H1 (cell line): ENCODE data around the gene FXYD5. TPM values are rescaled to one million over a fixed set of nuclear protein-coding genes. Genes with fewer than 3 reads are reported as not detected.

ENCODE experiments used
- CTCF ChIA-PET: fragments of 300-600 bp; sonication (Branson Sonifier 250); formaldehyde crosslinking; loops from one replicate; lab custom pipeline; 2021; ENCODE audit not compliant: partially characterized antibody; lab: Charles Lee
- POLR2A ChIA-PET: fragments of 300-600 bp; sonication (Branson Sonifier 250); formaldehyde crosslinking; loops from one replicate; lab custom pipeline; 2021; ENCODE audit warnings: inconsistent platforms; ENCODE audit not compliant: partially characterized antibody; lab: Charles Lee
- DNase-seq, 2 experiments: peaks; one replicate each; pipeline versions ENCODE4 v3.0.0 to v3.0.0-alpha.2; 2010 to 2022; ENCODE audit warnings: low spot score in 2 of 2, low read depth in 1 of 2, mixed read lengths in 1 of 2
- FAIRE-seq: peaks from 2 replicates; lab custom pipeline; 2011; peaks lifted over from hg19 to GRCh38; lab: Jason Lieb, UNC
- H2AFZ ChIP-seq: 2 replicates; pipeline ENCODE4 v1.8.1; 2012; ENCODE audit warnings: low read length, inconsistent platforms
- H2AK5ac ChIP-seq: 2 replicates; pipeline ENCODE4 v1.6.1; 2013; ENCODE audit warnings: low read depth, low read length
- H2BK120ac ChIP-seq: replicated peaks from 2 replicates; pipeline ENCODE3; 2013; ENCODE audit warnings: low read depth, low read length, inconsistent platforms
- H2BK12ac ChIP-seq: 2 replicates; pipeline ENCODE4 v1.6.1; 2013; ENCODE audit warnings: low read depth, low read length
- H2BK15ac ChIP-seq: 2 replicates; pipeline ENCODE4 v1.6.1; 2013; ENCODE audit warnings: low read length
- H2BK20ac ChIP-seq: 2 replicates; pipeline ENCODE4 v1.6.1; 2013; ENCODE audit warnings: low read length
- H2BK5ac ChIP-seq: 2 replicates; pipeline ENCODE4 v1.6.1; 2013; ENCODE audit warnings: low read depth, low read length
- H3K14ac ChIP-seq: 2 replicates; pipeline ENCODE4 v1.6.1; 2013; ENCODE audit warnings: inconsistent platforms; ENCODE audit not compliant: insufficient read length
- H3K18ac ChIP-seq: 2 replicates; pipeline ENCODE4 v1.6.1; 2013; ENCODE audit warnings: low read length; ENCODE audit errors: extremely low read depth
- H3K23ac ChIP-seq: 2 replicates; pipeline ENCODE4 v1.6.1; 2013; ENCODE audit warnings: inconsistent platforms; ENCODE audit not compliant: insufficient read length
- H3K23me2 ChIP-seq: 2 replicates; pipeline ENCODE4 v1.6.1; 2013; ENCODE audit warnings: low read depth, low read length
- H3K27ac ChIP-seq: 2 replicates; pipeline ENCODE4 v1.6.1; 2011; ENCODE audit warnings: low read depth, low read length, inconsistent platforms
- H3K27me3 ChIP-seq, 4 experiments: replicated peaks in 1 of 4; 1 replicate in 1 of 4; 2 replicates in 3 of 4; pipeline versions ENCODE4 v1.6.1 to v1.8.1; 2011 to 2013; ENCODE audit warnings: low read length in 3 of 4, mild to moderate bottlenecking in 3 of 4, inconsistent platforms in 2 of 4, mixed read lengths in 2 of 4, moderate library complexity in 1 of 4; ENCODE audit not compliant: control insufficient read depth in 3 of 4, insufficient read depth in 3 of 4; ENCODE audit errors: extremely low read depth in 1 of 4
- H3K36me3 ChIP-seq, 4 experiments: 2 replicates each; pipeline versions ENCODE4 v1.6.1 to v1.8.1; 2011 to 2013; ENCODE audit warnings: mild to moderate bottlenecking in 4 of 4, low read length in 3 of 4, moderate library complexity in 2 of 4, control low read depth in 1 of 4, inconsistent platforms in 1 of 4; ENCODE audit not compliant: insufficient read depth in 4 of 4, control insufficient read depth in 2 of 4
- H3K4ac ChIP-seq: replicated peaks from 2 replicates; pipeline ENCODE3; 2013; ENCODE audit warnings: low read length, low read depth, mixed read lengths, inconsistent platforms; ENCODE audit not compliant: insufficient read length
- H3K4me1 ChIP-seq, 4 experiments: replicated peaks in 1 of 4; 1 replicate in 1 of 4; 2 replicates in 3 of 4; pipeline versions ENCODE4 v1.6.1 to v1.8.1; 2011 to 2013; ENCODE audit warnings: low read length in 3 of 4, inconsistent platforms in 2 of 4, mixed read lengths in 1 of 4; ENCODE audit not compliant: insufficient read depth in 4 of 4, control insufficient read depth in 3 of 4
- H3K4me2 ChIP-seq, 2 experiments: 2 replicates each; pipeline versions ENCODE4 v1.6.1 to v1.8.1; 2011 to 2013; ENCODE audit warnings: low read depth in 2 of 2, low read length in 2 of 2, control low read depth in 1 of 2, inconsistent platforms in 1 of 2, mild to moderate bottlenecking in 1 of 2; ENCODE audit not compliant: insufficient read depth in 1 of 2
- H3K4me3 ChIP-seq, 4 experiments: fragments of 200-600, 300-600 bp in 1 of 4; sonication (generic), shearing (Covaris generic), sonication (Bioruptor Twin) in 1 of 4; 2 replicates each; pipeline versions ENCODE4 v1.5.1 to v1.8.1; 2011 to 2016; ENCODE audit warnings: low read length in 4 of 4, low read depth in 3 of 4, control low read depth in 2 of 4, inconsistent platforms in 2 of 4, mild to moderate bottlenecking in 2 of 4, mixed read lengths in 1 of 4, moderate library complexity in 1 of 4; ENCODE audit not compliant: insufficient read depth in 2 of 4; ENCODE audit errors: extremely low read depth in 1 of 4
- H3K56ac ChIP-seq: replicated peaks from 2 replicates; pipeline ENCODE3; 2013; ENCODE audit warnings: low read depth, mild to moderate bottlenecking, mixed read lengths, low read length, inconsistent platforms; ENCODE audit not compliant: insufficient read length
- H3K79me1 ChIP-seq: 2 replicates; pipeline ENCODE4 v1.6.1; 2013; ENCODE audit warnings: low read depth, low read length, control low read depth
- H3K79me2 ChIP-seq, 2 experiments: 2 replicates each; pipeline versions ENCODE4 v1.6.1 to v1.8.1; 2012 to 2013; ENCODE audit warnings: low read length in 2 of 2, mild to moderate bottlenecking in 2 of 2, inconsistent platforms in 1 of 2; ENCODE audit not compliant: insufficient read depth in 2 of 2, control insufficient read depth in 1 of 2
- H3K9ac ChIP-seq, 4 experiments: replicated peaks in 1 of 4; 1 replicate in 1 of 4; 2 replicates in 3 of 4; pipeline versions ENCODE4 v1.6.1 to v1.8.1; 2011 to 2013; ENCODE audit warnings: low read depth in 3 of 4, low read length in 3 of 4, control low read depth in 2 of 4, mild to moderate bottlenecking in 2 of 4, moderate library complexity in 2 of 4, inconsistent platforms in 1 of 4; ENCODE audit errors: extremely low read depth in 1 of 4
- H3K9me3 ChIP-seq, 2 experiments: 2 replicates each; pipeline versions ENCODE4 v1.6.1 to v1.8.1; 2012 to 2013; ENCODE audit warnings: mild to moderate bottlenecking in 2 of 2, moderate library complexity in 2 of 2, control low read depth in 1 of 2, inconsistent platforms in 1 of 2, low read depth in 1 of 2, low read length in 1 of 2, mixed read lengths in 1 of 2; ENCODE audit not compliant: insufficient read depth in 2 of 2
- H4K20me1 ChIP-seq, 2 experiments: replicated peaks in 1 of 2; 2 replicates each; pipeline versions ENCODE3 to v1.8.1; 2011 to 2013; ENCODE audit warnings: inconsistent platforms in 2 of 2, low read length in 2 of 2, mild to moderate bottlenecking in 1 of 2; ENCODE audit not compliant: insufficient read depth in 2 of 2, control insufficient read depth in 1 of 2
- H4K5ac ChIP-seq: 2 replicates; pipeline ENCODE4 v1.6.1; 2013; ENCODE audit warnings: low read length, low read depth, mixed read lengths, inconsistent platforms; ENCODE audit not compliant: insufficient read length
- H4K8ac ChIP-seq: 2 replicates; pipeline ENCODE4 v1.8.0; 2013; ENCODE audit warnings: mild to moderate bottlenecking, moderate library complexity, low read length, inconsistent platforms; ENCODE audit not compliant: insufficient read depth; ENCODE audit errors: extremely low read depth
- H4K91ac ChIP-seq: replicated peaks from 2 replicates; pipeline ENCODE3; 2013; ENCODE audit warnings: low read length, mixed read lengths, inconsistent platforms; ENCODE audit not compliant: insufficient read length
- BRCA1 ChIP-seq: IDR thresholded peaks from 2 replicates; pipeline ENCODE4 v1.6.1; 2012; ENCODE audit warnings: low read depth, low read length, improper control_type of control experiment
- CEBPB ChIP-seq: IDR thresholded peaks from 2 replicates; pipeline ENCODE4 v1.6.1; 2012; ENCODE audit warnings: low read depth, low read length
- CHD2 ChIP-seq: IDR thresholded peaks from 2 replicates; pipeline ENCODE4 v1.6.1; 2012; ENCODE audit warnings: low read length, improper control_type of control experiment
- EZH2 ChIP-seq: fragments of 200-600 bp; sonication (generic); IDR thresholded peaks from 2 replicates; pipeline ENCODE4 v1.7.1; 2012; ENCODE audit warnings: low read depth, mild to moderate bottlenecking, moderate library complexity, low read length, inconsistent platforms; ENCODE audit not compliant: severe bottlenecking
- JUND ChIP-seq: IDR thresholded peaks from 2 replicates; pipeline ENCODE4 v1.6.1; 2011; ENCODE audit warnings: mild to moderate bottlenecking, improper control_type of control experiment, low read length
- MAX ChIP-seq: IDR thresholded peaks from 2 replicates; pipeline ENCODE4 v1.6.1; 2012; ENCODE audit warnings: inconsistent platforms
- NRF1 ChIP-seq: IDR thresholded peaks from 2 replicates; pipeline ENCODE4 v1.6.1; 2011; ENCODE audit warnings: mild to moderate bottlenecking, low read depth, low read length, improper control_type of control experiment
- RNF2 ChIP-seq: fragments of 200-900, 300-1000 bp; sonication (generic); IDR thresholded peaks from 2 replicates; pipeline ENCODE4 v1.7.1; 2016; ENCODE audit warnings: borderline replicate concordance, low read depth, mild to moderate bottlenecking, antibody characterized with exemption, low read length; ENCODE audit not compliant: poor library complexity, severe bottlenecking; ENCODE audit errors: missing control alignments
- SIRT6 ChIP-seq: IDR thresholded peaks from one replicate; pipeline ENCODE4 v1.7.1; 2012; ENCODE audit warnings: low read length, inconsistent platforms
- TAF7 ChIP-seq: optimal IDR thresholded peaks from 2 replicates; pipeline ENCODE3; 2011; ENCODE audit warnings: low read depth, mild to moderate bottlenecking, inconsistent platforms, low read length, moderate library complexity, borderline replicate concordance
- TCF12 ChIP-seq: IDR thresholded peaks from 2 replicates; pipeline ENCODE4 v1.6.1; 2011; ENCODE audit warnings: low read depth, mild to moderate bottlenecking, low read length
- TEAD4 ChIP-seq: IDR thresholded peaks from 2 replicates; pipeline ENCODE4 v1.6.1; 2012; ENCODE audit warnings: low read depth, low read length, inconsistent platforms, mixed read lengths
- WGBS, 2 experiments: shearing (Covaris generic) in 1 of 2; methylation state at CpG; one replicate each; pipeline versions ENCODE4 v1.1.6 to v1.1.7; 2013 to 2015; ENCODE audit warnings: low lambda C conversion rate in 2 of 2, mixed read lengths in 2 of 2, inconsistent platforms in 1 of 2, low coverage in 1 of 2, missing lambda C conversion rate in 1 of 2; ENCODE audit not compliant: insufficient replicate concordance in 2 of 2, insufficient coverage in 1 of 2, insufficient read length in 1 of 2; ENCODE audit errors: extremely low coverage in 1 of 2, missing lambda C conversion rate in 1 of 2; 5-methylcytosine and 5-hydroxymethylcytosine counted together
- polyA plus RNA-seq, 7 experiments: library from polyadenylated mRNA; depleted of rRNA in 3 of 7; stranded (reverse) in 5 of 7; unstranded in 2 of 7; fragments of >200 nt in 5 of 7; fragments of 200-250 nt in 2 of 7; gene quantifications; 1 replicate in 5 of 7; 2 replicates in 1 of 7; 4 replicates in 1 of 7; pipeline versions ENCODE4 v1.2.1 to v1.2.3, GENCODE V29; 2011 to 2013; ENCODE audit warnings: missing spikeins in 2 of 7, mixed read lengths in 2 of 7
- total RNA-seq: library from RNA; stranded (reverse); fragmentation: NEBNext Ultra II Directional; extraction: Animal tissue kit (Norgen Biotek cat#: 25700); gene quantifications from 2 replicates; pipeline ENCODE4 v1.2.1, GENCODE V29; 2021

Gene FXYD5
- total and polyA plus RNA-seq, 2 of the 8 experiments (the other 6 are each of a cell fraction or from before 2014, with no cell fraction given) = 99.0 to 191 TPM

- H2BK120ac ChIP-seq = no peak overlapping the region
- no peaks in the 10 kb centered on the region for H3K79me2 ChIP-seq
- H3K23ac ChIP-seq = no peak overlapping the region
- H3K9me3 ChIP-seq = 0 out of 4 replicates have a peak, but pooled peaks cover 0 to 2% of the 10 kb centered on the region in 2 experiments
- no peak overlapping the region for H2AK5ac ChIP-seq
- H3K27me3 ChIP-seq = no peaks in the 10 kb centered on the region
- 88% methylated on average over 7 of the region's 7 CpGs; no CpG with 5 or more reads in 1 of the 2 experiments for WGBS, 2 experiments
- no peak overlapping the region for H2BK5ac ChIP-seq
- H3K4me2 ChIP-seq = no peak overlapping the region
- no peak overlapping the region for H3K56ac ChIP-seq
- H3K23me2 ChIP-seq = no peaks in the 10 kb centered on the region
- H3K4me1 ChIP-seq = no peaks in the 10 kb centered on the region
- no peak overlapping the region for H4K5ac ChIP-seq
- FAIRE-seq (no peak), DNase-seq (no peak)
- CTCF ChIA-PET = interaction anchor here (0.6 to 3.2 kb wide), 6 partner anchors 12 to 113 kb away, joined by 3 to 16 read pairs (median 4); partner anchors contain the start of gene FXYD5
- H3K9ac ChIP-seq = no peak overlapping the region
- H4K8ac ChIP-seq = no peak overlapping the region
- no peak overlapping the region for H2BK12ac ChIP-seq
- peaks cover 8 to 52% (median 33%) of the 10 kb centered on the region in 4 experiments; a peak in 7 of 8 replicates for H3K36me3 ChIP-seq
- peaks cover 0 to 3% of the 10 kb centered on the region in 2 experiments for H4K20me1 ChIP-seq
- no peak overlapping the region for H3K27ac ChIP-seq
- no peak overlapping the region for H3K4me3 ChIP-seq
- no peak overlapping the region for H3K18ac ChIP-seq
- no peaks in the 10 kb centered on the region; the same call in 1 of the 2 replicates for H3K79me1 ChIP-seq
- H4K91ac ChIP-seq = no peak overlapping the region
- H2BK15ac ChIP-seq = no peak overlapping the region
- H2BK20ac ChIP-seq = no peak overlapping the region
- H2AFZ ChIP-seq = no peak overlapping the region
- H3K14ac ChIP-seq = no peak overlapping the region
- POLR2A ChIA-PET = interaction anchor here (0.6 to 1.9 kb wide), 6 partner anchors 9 to 131 kb away, joined by 3 to 7 read pairs (median 3); partner anchors contain the start of gene FXYD5
- H3K4ac ChIP-seq = no peak overlapping the region
- TF ChIP-seq CHD2 (no peak), MAX (no peak), TAF7 (no peak), BRCA1 (no peak), EZH2 (no peak), JUND (no peak), CEBPB (no peak), TEAD4 (no peak), NRF1 (no peak), SIRT6 (no peak), TCF12 (no peak), RNF2 (no peak)
Observed at GRCh38 chr19:35166100-35167063, 11.8 kb downstream of the FXYD5 start.
